Renal cortex interstitium (tissue), 15 donors: ENCODE measurements around the gene SH2D1A. TPM values are rescaled to one million over a fixed set of nuclear protein-coding genes. Genes with fewer than 3 reads are reported as not detected.
A peak's percentile ranks its signal among the peaks of the same experiment; 100 is the strongest.
"Not testable (repeated sequence)": the region's sequence is repeated elsewhere in the genome, so short reads cannot be mapped to it uniquely, and the experiment has no call there.

Experiments
- DNase-seq, 11 donors: peaks; one replicate each; pipeline ENCODE4 v3.0.0-alpha.2; 2013; ENCODE audit warnings: low read depth in 9 of 11, low spot score in 4 of 11; ENCODE audit errors: extremely low read depth in 1 of 11
- long read RNA-seq, 16 experiments: transcript quantifications; one replicate each; lab custom pipeline, GENCODE V29; 2026
- polyA plus RNA-seq, 3 donors: library from polyadenylated mRNA; unstranded; fragments of 120-200 nt; gene quantifications; one replicate each; pipeline ENCODE4 v1.2.1, GENCODE V29; 2013; ENCODE audit not compliant: insufficient read length in 3 of 3

SH2D1A gene
- under 1 TPM; 0.10 to 0.14 (median 0.11) TPM for polyA plus RNA-seq
- long read RNA-seq, donor 1 = 0 reads
- long read RNA-seq, donor 2 = 0 reads
- long read RNA-seq, donor 3 = 0 reads
- long read RNA-seq, donor 4 = 0 reads
- long read RNA-seq, donor 5 = 0 reads
- long read RNA-seq, donor 6 = 0 reads
- long read RNA-seq, donor 7 = 0 reads
- long read RNA-seq, donor 8 = 0 reads
- long read RNA-seq, donor 9 = 0 reads
- long read RNA-seq, donor 10 = 0 reads
- long read RNA-seq, donor 11 = 0 reads
- long read RNA-seq, donor 12 = 0 reads
- long read RNA-seq, donor 13 = 0 reads
- long read RNA-seq, donor 14 = 0 reads
- long read RNA-seq, donor 15 = 0 reads
- long read RNA-seq, donor 16 = 0 reads

- DNase-seq = no peak
Observed at GRCh38 chrX:124346117-124346876, at the start of gene SH2D1A. SH2D1A (plus strand) TSS chrX:124346563; CDS start chrX:124346643, 80 bp downstream.

DNA sequence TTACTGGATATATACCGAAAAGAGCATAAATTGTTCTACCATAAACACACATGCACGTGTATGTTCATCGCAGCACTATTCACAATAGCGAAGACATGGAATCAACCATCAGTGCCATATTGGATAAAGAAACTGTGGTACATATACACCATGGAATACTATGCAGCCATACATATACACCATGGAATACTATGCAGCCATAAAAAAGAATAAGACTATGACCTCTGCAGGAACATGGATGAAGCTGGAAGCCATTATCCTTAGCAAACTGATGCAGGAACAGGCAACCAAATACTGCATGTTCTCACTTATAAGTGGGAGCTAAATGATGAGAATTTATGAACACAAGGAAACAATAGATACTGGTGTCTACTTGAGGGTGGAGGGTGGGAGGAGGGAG lies 47.0 kb upstream of the SH2D1A start:
- not testable (repeated sequence) for DNase-seq

GRCh38 chrX:124300405-124300804 lies 46.0 kb upstream of the SH2D1A start:
- DNase-seq = no peak

DNA sequence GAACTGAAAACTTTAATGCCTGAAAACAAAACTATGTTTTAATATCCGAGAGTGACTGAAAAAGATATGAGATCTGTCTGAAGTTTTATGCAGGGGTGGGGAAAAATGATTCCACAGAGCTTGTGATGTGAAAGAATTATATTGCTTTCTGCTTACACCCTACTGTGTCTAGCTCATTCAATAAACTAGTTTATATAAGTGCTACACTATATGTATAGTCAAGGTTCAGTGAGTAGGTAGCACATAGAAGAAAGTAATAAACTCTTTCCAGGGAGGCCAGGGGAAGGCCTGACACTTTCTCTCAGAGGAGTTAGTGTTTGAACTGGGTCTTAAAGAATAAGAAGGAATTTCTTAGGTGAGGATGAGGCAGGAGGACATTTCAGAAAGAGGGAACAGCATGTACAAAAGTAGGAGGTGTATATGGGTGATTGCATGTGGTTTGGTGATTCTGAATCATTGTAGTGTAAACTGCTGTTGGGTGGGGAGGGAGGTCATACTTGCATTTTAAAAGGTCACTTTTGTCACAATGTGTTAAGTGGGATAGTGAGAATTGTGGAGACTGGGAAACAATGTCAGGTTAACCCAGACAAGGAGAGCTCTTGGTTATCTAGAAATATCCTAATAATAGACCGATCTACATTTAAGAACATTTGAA lies 39.0 kb upstream of the SH2D1A start:
- peak in 1 of 11 donors; percentile 1 for DNase-seq

GRCh38 chrX:124325732-124326131 lies 20.6 kb upstream of the SH2D1A start:
- no peak for DNase-seq

- no peak for DNase-seq
Observed at GRCh38 chrX:124328765-124329164, 17.6 kb upstream of the SH2D1A start.

GRCh38 chrX:124332481-124333424 lies 13.6 kb upstream of the SH2D1A start, which contains the start of gene TEX13D:
TEX13D (plus strand) TSS chrX:124332660; CDS start chrX:124332918, 258 bp downstream.
- no peak for DNase-seq

- no peak for DNase-seq
Observed at GRCh38 chrX:124333862-124334261, 12.5 kb upstream of the SH2D1A start.

DNA sequence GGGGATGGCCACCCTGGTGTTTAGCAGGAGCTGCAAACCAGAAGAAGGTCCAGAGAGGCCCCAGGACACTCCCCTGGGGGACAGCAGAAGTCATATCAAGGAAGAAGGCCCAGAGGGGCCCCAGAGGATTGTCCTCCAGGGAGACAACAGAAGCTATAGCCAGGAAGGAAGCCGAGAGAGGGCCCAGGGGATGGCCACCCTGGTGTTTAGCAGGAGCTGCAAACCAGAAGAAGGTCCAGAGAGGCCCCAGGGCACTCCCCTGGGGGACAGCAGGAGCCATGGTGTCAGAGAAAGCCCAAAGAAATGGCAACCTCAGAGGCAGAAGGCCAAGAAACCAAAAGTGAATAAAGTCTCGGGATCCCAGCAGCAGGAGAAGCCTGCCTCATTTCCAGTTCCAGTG lies 11.8 kb upstream of the SH2D1A start:
- DNase-seq = not testable (repeated sequence)

GRCh38 chrX:124335598-124335997 lies 10.8 kb upstream of the SH2D1A start:
- DNase-seq = no peak

- DNase-seq = no peak
Observed at GRCh38 chrX:124337916-124338315, 8.4 kb upstream of the SH2D1A start.

GRCh38 chrX:124338733-124339514 lies 7.4 kb upstream of the SH2D1A start:
- DNase-seq = no peak

DNA sequence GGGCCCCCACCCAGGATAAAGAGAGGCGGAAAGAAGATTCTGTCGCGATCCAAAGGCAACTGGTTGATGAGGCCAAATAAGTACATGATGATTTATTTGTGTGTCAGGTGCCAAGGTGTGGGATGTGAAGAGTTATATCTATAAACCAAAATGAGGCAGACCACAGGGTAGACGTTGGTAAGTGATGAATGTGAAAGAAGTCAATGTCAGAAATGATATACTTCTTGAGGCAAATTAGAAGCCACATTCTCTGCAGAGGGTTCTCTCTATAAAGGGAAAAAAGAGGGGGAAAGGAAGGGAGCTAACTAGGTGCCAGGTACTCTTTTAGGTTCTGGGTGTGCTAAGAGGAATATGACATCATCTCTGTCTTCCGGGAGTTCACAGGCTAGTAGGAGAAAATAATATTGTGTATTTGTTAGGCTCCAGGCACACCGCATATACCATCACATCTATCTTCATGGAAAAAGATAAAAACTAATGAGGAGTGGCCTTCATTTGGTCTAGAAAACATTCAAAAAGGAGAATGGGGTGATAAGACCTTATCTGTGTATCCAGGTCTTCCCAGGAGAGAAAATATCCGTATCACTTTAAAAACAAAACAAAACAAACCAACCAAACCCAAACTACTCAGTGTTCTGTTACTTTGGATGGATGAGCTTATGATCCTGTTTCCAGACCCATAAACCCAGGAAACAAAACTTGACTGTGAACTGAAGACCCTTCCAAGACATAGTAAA lies 4.8 kb upstream of the SH2D1A start:
- no peak for DNase-seq

GRCh38 chrX:124342174-124342867 lies 4.0 kb upstream of the SH2D1A start:
- DNase-seq = no peak

- no peak for DNase-seq
Observed at GRCh38 chrX:124343016-124343415, 3.3 kb upstream of the SH2D1A start.

GRCh38 chrX:124344246-124344645 lies 2.1 kb upstream of the SH2D1A start:
- DNase-seq = no peak

- DNase-seq = no peak
Observed at GRCh38 chrX:124346877-124347241, 496 bp downstream of the SH2D1A start.
